GM19324 (cell line): Measurements from ENCODE around the gene ZNF778.

Source experiments
- ATAC-seq: cut with Tn5 transposase; IDR thresholded peaks from one replicate; pipeline ENCODE4 v1.9.1; 2021; ENCODE audit warnings: mild to moderate bottlenecking, moderate library complexity; ENCODE audit not compliant: unreplicated experiment, low FRiP score

Gene ZNF778

DNA sequence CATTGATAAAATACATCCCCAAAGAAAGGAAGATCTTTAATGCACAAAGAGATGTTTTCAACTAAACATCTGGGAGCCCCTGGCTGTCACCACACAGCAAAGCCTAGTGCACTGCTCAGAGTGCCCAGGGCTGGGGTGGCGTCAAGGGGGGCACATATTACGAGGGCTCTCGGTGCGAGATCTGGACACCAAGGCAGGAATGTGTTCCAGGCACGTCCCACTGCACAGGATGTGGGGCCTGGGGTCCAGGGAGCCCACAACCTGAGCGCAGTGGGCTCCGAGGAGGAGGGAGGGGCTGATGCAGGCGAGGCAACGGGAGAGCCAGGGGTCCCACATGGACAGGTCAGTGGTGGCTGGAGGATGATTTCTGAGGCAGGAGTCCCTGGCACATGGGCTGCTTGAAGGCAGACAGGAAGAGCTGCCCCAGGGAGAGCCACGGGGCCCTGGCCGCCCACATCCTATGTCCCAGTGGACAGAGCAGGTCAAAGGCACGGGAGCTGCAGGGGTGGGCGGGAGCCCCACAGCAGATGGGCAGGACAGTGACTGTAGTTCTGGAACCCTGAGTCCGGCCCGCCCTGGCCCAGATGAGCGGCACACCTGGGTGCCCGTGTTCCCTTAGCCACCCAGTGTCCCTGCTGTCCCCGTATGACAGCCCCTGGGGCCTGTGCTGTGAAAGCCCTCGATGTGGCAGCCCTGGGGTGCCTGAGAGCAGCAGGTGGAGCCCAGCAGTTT lies 56.4 kb downstream of the ZNF778 start:
- no peak for ATAC-seq

GRCh38 chr16:89274561-89275283 lies 57.2 kb downstream of the ZNF778 start:
- ATAC-seq, result no peak

DNA sequence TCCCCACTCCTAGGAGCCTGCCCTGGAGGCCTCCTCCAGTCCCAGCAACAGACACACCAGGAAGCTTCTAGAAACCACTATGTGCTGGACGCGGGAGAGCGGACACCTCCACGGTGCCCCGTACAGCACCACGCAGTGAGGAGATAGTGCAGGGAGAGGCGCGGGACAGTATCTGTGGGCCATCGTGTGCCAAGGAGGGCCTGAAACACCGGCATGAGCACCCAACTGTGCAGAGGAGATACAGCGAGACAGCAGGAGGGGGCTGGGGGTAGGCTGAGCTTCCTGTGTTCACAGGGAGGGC lies 57.7 kb downstream of the ZNF778 start:
- ATAC-seq, result no peak

GRCh38 chr16:89275837-89276720 lies 58.6 kb downstream of the ZNF778 start:
- no peak for ATAC-seq

DNA sequence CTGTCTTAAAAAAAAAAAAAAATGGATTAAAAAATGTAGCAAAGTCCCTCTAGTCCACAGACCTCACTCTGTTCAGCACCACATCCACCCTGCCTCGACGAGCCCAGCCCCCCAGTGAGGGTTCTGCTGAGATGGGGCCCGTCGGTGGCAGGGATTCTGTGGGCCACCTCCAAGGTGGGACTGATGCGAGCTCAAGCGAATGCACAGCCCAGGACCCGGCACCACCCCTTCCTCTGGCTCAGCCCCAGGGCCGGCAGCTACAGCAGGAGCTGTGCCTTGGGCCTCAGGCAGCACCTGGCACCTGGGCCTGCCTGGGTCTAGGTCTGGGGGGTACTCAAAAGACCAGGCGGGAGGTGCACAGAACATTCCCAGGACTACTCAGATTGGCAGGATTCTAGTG lies 59.5 kb downstream of the ZNF778 start:
- ATAC-seq, result no peak

GRCh38 chr16:89277641-89278341 lies 60.3 kb downstream of the ZNF778 start:
- ATAC-seq, result no peak

- no peak for ATAC-seq
Measured at GRCh38 chr16:89278441-89279240, 61.1 kb downstream of the ZNF778 start.

- ATAC-seq, result no peak
Measured at GRCh38 chr16:89279666-89280481, 62.4 kb downstream of the ZNF778 start.

DNA sequence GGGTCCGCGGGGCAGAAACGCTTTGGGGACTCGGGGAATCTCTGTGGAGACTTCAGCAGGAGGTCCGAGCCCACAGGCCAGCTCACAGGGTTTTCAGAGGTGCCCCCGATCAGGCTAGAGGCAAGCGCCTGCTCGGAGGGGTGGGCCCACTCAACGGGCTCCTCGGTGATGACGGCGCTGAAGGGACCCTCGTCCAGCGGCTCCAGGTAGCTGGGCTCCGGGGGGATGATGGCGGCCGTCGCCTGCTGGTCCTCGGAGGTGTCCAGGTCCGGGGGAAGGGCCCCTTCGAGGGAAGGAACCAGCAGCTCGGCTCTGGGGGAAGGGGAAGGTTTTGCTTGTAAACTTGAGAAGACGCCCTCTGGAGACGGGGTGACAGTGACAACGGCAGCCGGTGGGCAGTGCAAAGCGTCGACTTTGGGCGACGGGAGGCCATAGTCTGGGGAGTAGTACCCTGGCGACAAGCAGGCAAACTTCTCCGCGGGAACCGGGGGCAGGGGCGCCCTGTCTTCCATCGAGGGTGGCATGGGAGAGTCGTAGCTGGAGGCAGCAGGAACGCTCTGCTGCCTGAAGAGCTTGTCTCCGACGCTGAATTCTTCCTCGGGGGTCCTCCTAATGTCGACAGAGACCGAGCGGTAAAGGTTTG lies 63.2 kb downstream of the ZNF778 start:
- ATAC-seq, result no peak

DNA sequence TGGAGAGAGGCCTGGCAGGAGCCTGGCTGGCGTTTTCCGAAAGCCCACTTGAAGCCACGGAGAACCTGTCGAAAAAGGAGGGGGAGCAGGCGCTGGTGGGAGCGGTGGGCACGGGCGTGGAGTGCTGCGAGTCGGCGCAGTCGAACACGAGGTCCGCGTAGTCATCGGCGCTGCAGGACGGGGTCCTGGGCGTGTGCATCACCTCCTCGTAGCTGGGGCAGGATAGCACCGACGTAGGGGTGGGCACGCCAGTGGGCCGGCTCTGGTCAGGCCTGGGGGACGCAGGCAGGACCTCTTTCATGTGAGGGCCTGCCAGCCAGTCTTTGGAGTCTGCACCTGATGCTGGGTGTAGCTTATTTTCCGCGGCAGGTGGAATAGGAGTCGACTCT lies 63.7 kb downstream of the ZNF778 start:
- ATAC-seq, result no peak

DNA sequence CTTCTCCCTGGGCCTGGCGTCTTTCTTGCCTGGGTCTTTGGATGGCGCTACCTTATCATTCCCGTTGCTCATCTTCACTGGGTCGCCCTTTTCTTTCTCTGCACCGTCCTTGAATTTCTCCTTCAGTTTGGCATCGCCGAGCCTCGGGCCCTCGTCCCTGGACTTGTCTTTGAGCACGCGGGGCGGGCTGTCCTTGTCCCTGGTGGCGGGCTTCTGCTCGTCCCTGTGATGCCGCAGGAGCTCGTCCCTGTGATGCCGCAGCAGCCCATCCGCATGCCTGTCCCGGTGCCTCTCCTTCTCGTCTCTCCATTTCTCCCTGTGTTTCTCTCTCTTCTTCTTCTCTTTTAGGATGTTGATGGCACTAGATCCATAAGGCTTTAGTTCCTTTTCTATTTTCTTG lies 64.3 kb downstream of the ZNF778 start:
- ATAC-seq, result no peak

GRCh38 chr16:89282523-89282922 lies 65.0 kb downstream of the ZNF778 start:
- ATAC-seq, result no peak

DNA sequence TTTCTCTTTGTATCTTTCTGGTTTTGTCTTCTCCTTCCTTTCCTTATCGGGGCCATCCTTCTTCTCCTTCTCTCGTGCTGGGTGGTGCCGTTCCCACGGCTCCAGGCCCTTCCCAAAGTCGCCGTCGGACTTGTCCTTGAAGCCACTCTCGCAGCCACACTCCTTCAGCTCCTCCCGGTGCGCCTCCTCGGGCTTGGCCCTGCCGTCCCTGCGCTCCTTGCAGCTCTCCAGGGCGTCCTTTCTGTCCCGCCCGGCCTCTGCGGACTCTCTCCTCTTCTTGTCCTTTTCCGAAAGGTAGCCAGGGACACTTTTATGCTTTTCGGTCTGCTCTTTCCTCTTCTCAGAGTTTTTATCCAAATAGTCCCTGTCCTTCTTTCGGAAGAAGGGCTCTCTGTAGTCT lies 65.9 kb downstream of the ZNF778 start:
- no peak for ATAC-seq

GRCh38 chr16:89285381-89285780 lies 67.9 kb downstream of the ZNF778 start:
- ATAC-seq, result no peak

DNA sequence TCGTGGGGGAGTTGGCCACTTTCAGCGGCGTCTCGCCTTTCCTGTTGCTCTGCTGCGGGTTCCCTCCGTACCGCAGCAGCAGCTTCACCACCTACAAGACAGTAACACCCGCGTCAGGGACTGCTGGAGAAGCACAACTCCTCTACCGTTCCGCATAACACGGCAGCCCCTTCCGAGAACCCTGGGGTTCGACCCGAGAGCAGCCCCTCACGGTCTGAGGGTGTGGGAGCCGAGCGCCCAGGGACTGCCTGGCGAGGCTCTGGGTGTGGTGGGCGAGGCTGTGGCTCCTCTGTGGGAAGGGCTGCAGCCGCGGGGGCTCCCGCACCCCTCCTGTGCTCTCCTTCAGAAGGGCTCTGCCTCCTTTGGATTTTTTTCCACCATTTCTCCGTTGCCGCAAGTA lies 68.6 kb downstream of the ZNF778 start:
- no peak for ATAC-seq
